Left ventricle myocardium inferior (tissue), 1 donor: ENCODE data around the gene CNDP1. TPM values are rescaled to one million over a fixed set of nuclear protein-coding genes. Genes with fewer than 3 reads are reported as not detected.

ENCODE experiments used
- DNase-seq: peaks from one replicate; pipeline ENCODE4 v3.0.0-alpha.2; 2020
- H3K27ac ChIP-seq: fragments of 200-600 bp; replicated peaks from 2 replicates; pipeline ENCODE4 v1.8.0; 2021
- H3K27me3 ChIP-seq: fragments of 200-600 bp; 2 replicates; pipeline ENCODE4 v1.8.0; 2021; ENCODE audit warnings: low read depth
- H3K36me3 ChIP-seq: fragments of 200-600 bp; 2 replicates; pipeline ENCODE4 v1.8.0; 2021
- H3K4me1 ChIP-seq: fragments of 200-600 bp; 2 replicates; pipeline ENCODE4 v1.8.0; 2021
- H3K4me3 ChIP-seq: fragments of 200-600 bp; 2 replicates; pipeline ENCODE4 v1.8.0; 2021; ENCODE audit warnings: mild to moderate bottlenecking, moderate library complexity
- H3K9me3 ChIP-seq: fragments of 200-600 bp; replicated peaks from 2 replicates; pipeline ENCODE4 v1.8.0; 2021
- CTCF ChIP-seq: fragments of 200-600 bp; IDR thresholded peaks from 2 replicates; pipeline ENCODE4 v1.8.0; 2021; ENCODE audit warnings: antibody characterized with exemption, mild to moderate bottlenecking, borderline replicate concordance
- intact Hi-C: fragments of 100-400 bp; cut with micrococcal nuclease; formaldehyde crosslinking; loops from one replicate; pipeline ENCODE4 v1.11.0; 2022
- long read RNA-seq: library from polyadenylated mRNA; unstranded; transcript quantifications from one replicate; pipeline ENCODE4 v2.0.0, GENCODE V29; 2021
- total RNA-seq: library from RNA; stranded (reverse); fragmentation: NEBNext Ultra II Directional; extraction: Animal tissue kit (Norgen Biotek cat#: 25700); gene quantifications from one replicate; pipeline ENCODE4 v1.2.1, GENCODE V29; 2021
- donor health status: DM: no; HTN: yes; CAD: no; lungs with severe emphysema.

CNDP1 gene
- not detected for total RNA-seq
- long read RNA-seq, partial matches to known transcripts: 0 of 1 reads
- long read RNA-seq, other reads (novel, unspliced or antisense): 1 of 1 reads

GRCh38 chr18:74534150-74534969 lies at the start of gene CNDP1:
CNDP1 (plus strand) TSS chr18:74534500; CDS start chr18:74534668, 168 bp downstream.
- DNase-seq: no peak
- intact Hi-C loops: no loop called here
- H3K36me3 ChIP-seq: no peaks in the 10 kb centered on the region
- TF ChIP-seq CTCF: no peak
- no peak within 1 kb of the TSS for H3K27ac ChIP-seq
- no peak within 1 kb of the TSS for H3K4me3 ChIP-seq
- no peaks in the 10 kb centered on the region for H3K4me1 ChIP-seq
- peaks cover 11% of the 10 kb centered on the region for H3K9me3 ChIP-seq
- no peaks in the 10 kb centered on the region for H3K27me3 ChIP-seq

- Histone ChIP-seq H3K4me3 (no peak overlapping the region), H3K27ac (peak overlapping the region; percentile 52), H3K9me3 (no peaks in the 10 kb centered on the region), H3K27me3 (no peaks in the 10 kb centered on the region), H3K36me3 (no peaks in the 10 kb centered on the region), H3K4me1 (peaks cover 15% of the 10 kb centered on the region)
- no peak for DNase-seq
- TF ChIP-seq CTCF: no peak
- intact Hi-C loops: no loop called here
These were observed 48.0 kb upstream of the CNDP1 start for GRCh38 chr18:74486119-74486849.

GRCh38 chr18:74488354-74488753 lies 45.9 kb upstream of the CNDP1 start:
- Histone ChIP-seq H3K4me3 (no peak overlapping the region), H3K27me3 (no peaks in the 10 kb centered on the region), H3K27ac (no peak overlapping the region), H3K9me3 (no peaks in the 10 kb centered on the region), H3K36me3 (no peaks in the 10 kb centered on the region), H3K4me1 (peaks cover 20% of the 10 kb centered on the region)
- no peak for DNase-seq
- intact Hi-C loops: no loop called here
- no peak for TF ChIP-seq CTCF

GRCh38 chr18:74488864-74489263 lies 45.4 kb upstream of the CNDP1 start:
- Histone ChIP-seq H3K36me3 (no peaks in the 10 kb centered on the region), H3K4me1 (peaks cover 25% of the 10 kb centered on the region), H3K27me3 (no peaks in the 10 kb centered on the region), H3K9me3 (no peaks in the 10 kb centered on the region), H3K4me3 (no peak overlapping the region), H3K27ac (no peak overlapping the region)
- no peak for DNase-seq
- no peak for TF ChIP-seq CTCF
- intact Hi-C loops: no loop called here

GRCh38 chr18:74489676-74490075 lies 44.6 kb upstream of the CNDP1 start:
- no peak for TF ChIP-seq CTCF

More at GRCh38 chr18:74489676-74490075, 44.6 kb upstream of the CNDP1 start:
- Histone ChIP-seq H3K27ac (no peak overlapping the region), H3K9me3 (no peaks in the 10 kb centered on the region), H3K27me3 (no peaks in the 10 kb centered on the region), H3K36me3 (no peaks in the 10 kb centered on the region), H3K4me3 (no peak overlapping the region), H3K4me1 (peaks cover 25% of the 10 kb centered on the region)
- intact Hi-C loops: loop anchor here (5.0 kb wide), 1 partner anchor 137 kb away; no protein-coding TSS in a partner anchor
- DNase-seq: no peak
